HL-60 (cell line): ENCODE measurements around the gene SLC25A47.

Source experiments
- SPI1 ChIP-seq: IDR thresholded peaks from 2 replicates; pipeline ENCODE4 v1.6.1; 2012; ENCODE audit warnings: low read depth, mild to moderate bottlenecking, borderline replicate concordance
- TF ChIP-seq, protein P1 (sequence below): IDR thresholded peaks from one replicate; pipeline ENCODE4 v1.5.1; 2011; ENCODE audit warnings: low read length, control low read depth, inconsistent platforms; ENCODE audit not compliant: insufficient read depth

DNA sequence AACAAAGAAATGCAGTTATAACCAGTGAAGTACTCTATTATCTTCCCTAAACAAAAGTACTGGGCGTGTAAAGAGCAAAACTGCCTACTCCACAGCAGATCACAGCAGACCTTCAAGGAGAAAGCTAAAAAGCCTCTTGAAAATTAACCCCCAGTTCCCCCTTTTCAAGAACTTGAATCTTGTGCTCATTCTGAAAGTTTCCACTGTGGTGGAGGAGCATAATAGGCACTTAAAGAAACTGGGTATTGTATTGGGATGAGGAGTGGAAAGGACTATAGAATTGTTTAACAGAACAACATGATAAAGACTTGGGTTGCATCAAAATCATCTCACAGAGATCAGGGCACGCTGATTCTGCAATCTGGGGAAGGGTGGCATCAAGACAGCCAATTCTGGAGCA lies 51.1 kb downstream of the SLC25A47 start:
- TF ChIP-seq, protein P1, sequence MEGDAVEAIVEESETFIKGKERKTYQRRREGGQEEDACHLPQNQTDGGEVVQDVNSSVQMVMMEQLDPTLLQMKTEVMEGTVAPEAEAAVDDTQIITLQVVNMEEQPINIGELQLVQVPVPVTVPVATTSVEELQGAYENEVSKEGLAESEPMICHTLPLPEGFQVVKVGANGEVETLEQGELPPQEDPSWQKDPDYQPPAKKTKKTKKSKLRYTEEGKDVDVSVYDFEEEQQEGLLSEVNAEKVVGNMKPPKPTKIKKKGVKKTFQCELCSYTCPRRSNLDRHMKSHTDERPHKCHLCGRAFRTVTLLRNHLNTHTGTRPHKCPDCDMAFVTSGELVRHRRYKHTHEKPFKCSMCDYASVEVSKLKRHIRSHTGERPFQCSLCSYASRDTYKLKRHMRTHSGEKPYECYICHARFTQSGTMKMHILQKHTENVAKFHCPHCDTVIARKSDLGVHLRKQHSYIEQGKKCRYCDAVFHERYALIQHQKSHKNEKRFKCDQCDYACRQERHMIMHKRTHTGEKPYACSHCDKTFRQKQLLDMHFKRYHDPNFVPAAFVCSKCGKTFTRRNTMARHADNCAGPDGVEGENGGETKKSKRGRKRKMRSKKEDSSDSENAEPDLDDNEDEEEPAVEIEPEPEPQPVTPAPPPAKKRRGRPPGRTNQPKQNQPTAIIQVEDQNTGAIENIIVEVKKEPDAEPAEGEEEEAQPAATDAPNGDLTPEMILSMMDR = no peak
- peak; percentile 20; the same call in 1 of the 2 replicates for TF ChIP-seq SPI1
